Measurements from ENCODE around the gene CPS1. TPM values are rescaled to one million over a fixed set of nuclear protein-coding genes. Genes with fewer than 3 reads are reported as not detected.

The CPS1 gene
- total RNA-seq, 5 donors from 2014 or later (not counting 1 experiment from before 2014, with no cell fraction given): 0.30 to 1.5 (median 0.59) TPM

- CTCF ChIA-PET: no interaction called here
- H3K4me1 Mint-ChIP-seq: no peaks in the 10 kb centered on the region
- no peaks in the 10 kb centered on the region for H3K9me3 Mint-ChIP-seq
- no peak overlapping the region for H3K4me3 Mint-ChIP-seq
- POLR2A ChIA-PET: no interaction called here
- ATAC-seq (replicated peaks in 1 of 4) (no peak), DNase-seq (no peak)
- no CpG with 5 or more reads among the region's 2 CpGs for WGBS (ENCODE audit: insufficient coverage)
- Histone ChIP-seq H3K27me3 (replicated peaks in 1 of 2; ENCODE audit: control insufficient read depth in 2 of 2, extremely low read depth in 1 of 2, insufficient read depth in 2 of 2, low read length in 1 of 2) (no peaks in the 10 kb centered on the region), H3K4me1 (ENCODE audit: control insufficient read depth in 1 of 2, extremely low read depth in 1 of 2, insufficient read depth in 2 of 2, low read length in 2 of 2) (no peaks in the 10 kb centered on the region), H3K27ac (ENCODE audit: low read length) (no peak overlapping the region), H3K9me3 (no peaks in the 10 kb centered on the region), H3K36me3 (ENCODE audit: control insufficient read depth in 2 of 2, extremely low read depth in 1 of 2, insufficient read depth in 1 of 2, low read length in 1 of 2) (no peaks in the 10 kb centered on the region), H3K4me3 (ENCODE audit: control insufficient read depth in 1 of 2, extremely low read depth in 1 of 2, low read length in 1 of 2) (no peak overlapping the region)
- H3K27ac Mint-ChIP-seq: no peak overlapping the region
- H3K36me3 Mint-ChIP-seq: no peaks in the 10 kb centered on the region
- H3K27me3 Mint-ChIP-seq: peaks cover 3 to 24% of the 10 kb centered on the region in 2 donors
Observed at GRCh38 chr2:210536973-210537650, 19.3 kb upstream of the CPS1 start.

- Histone ChIP-seq H3K4me3 (ENCODE audit: control insufficient read depth in 1 of 2, extremely low read depth in 1 of 2, low read length in 1 of 2) (no peak overlapping the region), H3K27ac (ENCODE audit: low read length) (no peak overlapping the region), H3K36me3 (ENCODE audit: control insufficient read depth in 2 of 2, extremely low read depth in 1 of 2, insufficient read depth in 1 of 2, low read length in 1 of 2) (no peaks in the 10 kb centered on the region), H3K27me3 (replicated peaks in 1 of 2; ENCODE audit: control insufficient read depth in 2 of 2, extremely low read depth in 1 of 2, insufficient read depth in 2 of 2, low read length in 1 of 2) (no peaks in the 10 kb centered on the region), H3K4me1 (ENCODE audit: control insufficient read depth in 1 of 2, extremely low read depth in 1 of 2, insufficient read depth in 2 of 2, low read length in 2 of 2) (no peaks in the 10 kb centered on the region), H3K9me3 (no peaks in the 10 kb centered on the region)
- H3K27ac Mint-ChIP-seq: no peak overlapping the region
- H3K4me1 Mint-ChIP-seq: no peaks in the 10 kb centered on the region
- no peak overlapping the region for H3K4me3 Mint-ChIP-seq
- POLR2A ChIA-PET: no interaction called here
- no CpG with 5 or more reads among the region's 2 CpGs for WGBS (ENCODE audit: insufficient coverage)
- H3K9me3 Mint-ChIP-seq: no peaks in the 10 kb centered on the region
- CTCF ChIA-PET: no interaction called here
- ATAC-seq (replicated peaks in 1 of 4) (no peak), DNase-seq (no peak)
- H3K36me3 Mint-ChIP-seq: no peaks in the 10 kb centered on the region
- H3K27me3 Mint-ChIP-seq: peaks cover 3 to 22% of the 10 kb centered on the region in 2 donors
Observed at GRCh38 chr2:210539035-210539434, 17.4 kb upstream of the CPS1 start.

- no peak overlapping the region for H3K27ac Mint-ChIP-seq
- no peaks in the 10 kb centered on the region for H3K4me1 Mint-ChIP-seq
- H3K4me1 ChIP-seq (ENCODE audit: control insufficient read depth in 1 of 2, extremely low read depth in 1 of 2, insufficient read depth in 2 of 2, low read length in 2 of 2): no peaks in the 10 kb centered on the region
- no peaks in the 10 kb centered on the region for H3K36me3 ChIP-seq (ENCODE audit: control insufficient read depth in 2 of 2, extremely low read depth in 1 of 2, insufficient read depth in 1 of 2, low read length in 1 of 2)
- ATAC-seq (replicated peaks in 1 of 4) (no peak), DNase-seq (no peak)
- H3K27ac ChIP-seq (ENCODE audit: low read length): no peak overlapping the region
- H3K36me3 Mint-ChIP-seq: no peaks in the 10 kb centered on the region
- CTCF ChIA-PET: no interaction called here
- no peak overlapping the region for H3K4me3 Mint-ChIP-seq
- POLR2A ChIA-PET: no interaction called here
- H3K9me3 ChIP-seq: no peaks in the 10 kb centered on the region
- H3K27me3 Mint-ChIP-seq: peaks cover 3 to 22% of the 10 kb centered on the region in 2 donors
- no CpG with 5 or more reads among the region's 5 CpGs for WGBS (ENCODE audit: insufficient coverage)
- no peaks in the 10 kb centered on the region for H3K27me3 ChIP-seq (replicated peaks in 1 of 2; ENCODE audit: control insufficient read depth in 2 of 2, extremely low read depth in 1 of 2, insufficient read depth in 2 of 2, low read length in 1 of 2)
- H3K4me3 ChIP-seq (ENCODE audit: control insufficient read depth in 1 of 2, extremely low read depth in 1 of 2, low read length in 1 of 2): no peak overlapping the region
- no peaks in the 10 kb centered on the region for H3K9me3 Mint-ChIP-seq
Observed at GRCh38 chr2:210539578-210540416, 16.6 kb upstream of the CPS1 start.

- Mint-ChIP-seq H3K4me1 (no peaks in the 10 kb centered on the region), H3K9me3 (no peaks in the 10 kb centered on the region), H3K27ac (no peak overlapping the region), H3K4me3 (no peak overlapping the region), H3K36me3 (no peaks in the 10 kb centered on the region), H3K27me3 (peaks cover 3 to 22% of the 10 kb centered on the region in 2 donors)
- no peak overlapping the region for H3K27ac ChIP-seq (ENCODE audit: low read length)
- no CpG with 5 or more reads among the region's 4 CpGs for WGBS (ENCODE audit: insufficient coverage)
- POLR2A ChIA-PET: no interaction called here
- no peaks in the 10 kb centered on the region for H3K9me3 ChIP-seq
- H3K4me1 ChIP-seq (ENCODE audit: control insufficient read depth in 1 of 2, extremely low read depth in 1 of 2, insufficient read depth in 2 of 2, low read length in 2 of 2): no peaks in the 10 kb centered on the region
- DNase-seq (no peak), ATAC-seq (replicated peaks in 1 of 4) (no peak)
- no peaks in the 10 kb centered on the region for H3K36me3 ChIP-seq (ENCODE audit: control insufficient read depth in 2 of 2, extremely low read depth in 1 of 2, insufficient read depth in 1 of 2, low read length in 1 of 2)
- no peaks in the 10 kb centered on the region for H3K27me3 ChIP-seq (replicated peaks in 1 of 2; ENCODE audit: control insufficient read depth in 2 of 2, extremely low read depth in 1 of 2, insufficient read depth in 2 of 2, low read length in 1 of 2)
- H3K4me3 ChIP-seq (ENCODE audit: control insufficient read depth in 1 of 2, extremely low read depth in 1 of 2, low read length in 1 of 2): no peak overlapping the region
- CTCF ChIA-PET: no interaction called here
Observed at GRCh38 chr2:210540471-210540870, 15.9 kb upstream of the CPS1 start.

- Histone ChIP-seq H3K4me1 (ENCODE audit: control insufficient read depth in 1 of 2, extremely low read depth in 1 of 2, insufficient read depth in 2 of 2, low read length in 2 of 2) (no peaks in the 10 kb centered on the region), H3K4me3 (ENCODE audit: control insufficient read depth in 1 of 2, extremely low read depth in 1 of 2, low read length in 1 of 2) (no peak overlapping the region), H3K36me3 (ENCODE audit: control insufficient read depth in 2 of 2, extremely low read depth in 1 of 2, insufficient read depth in 1 of 2, low read length in 1 of 2) (no peaks in the 10 kb centered on the region), H3K9me3 (no peaks in the 10 kb centered on the region), H3K27me3 (replicated peaks in 1 of 2; ENCODE audit: control insufficient read depth in 2 of 2, extremely low read depth in 1 of 2, insufficient read depth in 2 of 2, low read length in 1 of 2) (no peaks in the 10 kb centered on the region), H3K27ac (ENCODE audit: low read length) (no peak overlapping the region)
- Mint-ChIP-seq H3K4me3 (no peak overlapping the region), H3K36me3 (no peaks in the 10 kb centered on the region), H3K27me3 (peaks cover 3 to 22% of the 10 kb centered on the region in 2 donors), H3K4me1 (no peaks in the 10 kb centered on the region), H3K9me3 (no peaks in the 10 kb centered on the region), H3K27ac (no peak overlapping the region)
- ChIA-PET CTCF (no interaction called here), POLR2A (no interaction called here)
- no CpG with 5 or more reads among the region's 2 CpGs for WGBS (ENCODE audit: insufficient coverage)
- DNase-seq (no peak), ATAC-seq (replicated peaks in 1 of 4) (no peak)
Observed at GRCh38 chr2:210540900-210541289, 15.5 kb upstream of the CPS1 start.

- ChIA-PET CTCF (no interaction called here), POLR2A (no interaction called here)
- no peak for DNase-seq
- Histone ChIP-seq H3K9me3 (no peaks in the 10 kb centered on the region), H3K36me3 (ENCODE audit: control insufficient read depth in 2 of 2, extremely low read depth in 1 of 2, insufficient read depth in 1 of 2, low read length in 1 of 2) (no peaks in the 10 kb centered on the region), H3K4me3 (ENCODE audit: control insufficient read depth in 1 of 2, extremely low read depth in 1 of 2, low read length in 1 of 2) (no peak overlapping the region), H3K27ac (ENCODE audit: low read length) (no peak overlapping the region), H3K27me3 (replicated peaks in 1 of 2; ENCODE audit: control insufficient read depth in 2 of 2, extremely low read depth in 1 of 2, insufficient read depth in 2 of 2, low read length in 1 of 2) (no peaks in the 10 kb centered on the region), H3K4me1 (ENCODE audit: control insufficient read depth in 1 of 2, extremely low read depth in 1 of 2, insufficient read depth in 2 of 2, low read length in 2 of 2) (no peaks in the 10 kb centered on the region)
- no peak for ATAC-seq (replicated peaks in 1 of 4)
- Mint-ChIP-seq H3K4me3 (no peak overlapping the region), H3K27me3 (peaks cover 2 to 22% of the 10 kb centered on the region in 2 donors), H3K4me1 (no peaks in the 10 kb centered on the region), H3K36me3 (no peaks in the 10 kb centered on the region), H3K27ac (no peak overlapping the region), H3K9me3 (no peaks in the 10 kb centered on the region)
- no CpG with 5 or more reads among the region's 3 CpGs for WGBS (ENCODE audit: insufficient coverage)
Observed at GRCh38 chr2:210541290-210541902, 15.0 kb upstream of the CPS1 start.

Measured in T-cell (primary cell).